IPS-15b (cell line): ENCODE results near the gene TPSG1.
"Not testable (repeated sequence)": the region's sequence is repeated elsewhere in the genome, so short reads cannot be mapped to it uniquely, and the experiment has no call there.

ENCODE experiments used
- H3K27me3 ChIP-seq: one replicate; pipeline ENCODE4 v1.6.1; 2013; ENCODE audit warnings: low read length; ENCODE audit not compliant: control insufficient read depth, insufficient read depth
- H3K36me3 ChIP-seq: one replicate; pipeline ENCODE4 v1.6.1; 2013; ENCODE audit warnings: low read length; ENCODE audit not compliant: control insufficient read depth, insufficient read depth
- H3K4me1 ChIP-seq: one replicate; pipeline ENCODE4 v1.6.1; 2013; ENCODE audit warnings: mild to moderate bottlenecking, low read length; ENCODE audit not compliant: control insufficient read depth, insufficient read depth
- H3K4me3 ChIP-seq: one replicate; pipeline ENCODE4 v1.5.1; 2013; ENCODE audit warnings: low read depth, low read length
- H3K9ac ChIP-seq: one replicate; pipeline ENCODE4 v1.6.1; 2013; ENCODE audit warnings: low read depth, mild to moderate bottlenecking, low read length
- H3K9me3 ChIP-seq: one replicate; pipeline ENCODE4 v1.6.1; 2013; ENCODE audit warnings: mild to moderate bottlenecking, low read length; ENCODE audit not compliant: control insufficient read depth, insufficient read depth

Gene TPSG1

GRCh38 chr16:1196494-1196893 is 28.6 kb downstream of the TPSG1 start:
- Histone ChIP-seq H3K9ac (no peak overlapping the region), H3K4me1 (no peaks in the 10 kb centered on the region), H3K36me3 (peaks cover 14% of the 10 kb centered on the region), H3K9me3 (no peaks in the 10 kb centered on the region), H3K4me3 (no peak overlapping the region), H3K27me3 (no peaks in the 10 kb centered on the region)

- H3K9ac ChIP-seq: no peak overlapping the region
- no peaks in the 10 kb centered on the region for H3K9me3 ChIP-seq
- H3K4me3 ChIP-seq: no peak overlapping the region
- H3K4me1 ChIP-seq: no peaks in the 10 kb centered on the region
- H3K27me3 ChIP-seq: no peaks in the 10 kb centered on the region
- H3K36me3 ChIP-seq: peaks cover 8% of the 10 kb centered on the region
These were observed 29.7 kb downstream of the TPSG1 start for GRCh38 chr16:1195393-1195666.

GRCh38 chr16:1194665-1195392 is 30.2 kb downstream of the TPSG1 start:
- H3K9ac ChIP-seq: no peak overlapping the region
- H3K4me1 ChIP-seq: no peaks in the 10 kb centered on the region
- no peaks in the 10 kb centered on the region for H3K27me3 ChIP-seq
- H3K4me3 ChIP-seq: no peak overlapping the region
- H3K36me3 ChIP-seq: peaks cover 3% of the 10 kb centered on the region
- no peaks in the 10 kb centered on the region for H3K9me3 ChIP-seq

- Histone ChIP-seq H3K27me3 (no peaks in the 10 kb centered on the region), H3K9me3 (no peaks in the 10 kb centered on the region), H3K9ac (no peak overlapping the region), H3K4me3 (no peak overlapping the region), H3K4me1 (no peaks in the 10 kb centered on the region), H3K36me3 (peaks cover 3% of the 10 kb centered on the region)
These were observed 31.1 kb downstream of the TPSG1 start for GRCh38 chr16:1193825-1194581.

- Histone ChIP-seq H3K9me3 (no peaks in the 10 kb centered on the region), H3K9ac (no peak overlapping the region), H3K27me3 (no peaks in the 10 kb centered on the region), H3K4me1 (no peaks in the 10 kb centered on the region), H3K36me3 (peaks cover 3% of the 10 kb centered on the region), H3K4me3 (no peak overlapping the region)
These were observed 31.8 kb downstream of the TPSG1 start for GRCh38 chr16:1193143-1193824.

- peaks cover 3% of the 10 kb centered on the region for H3K36me3 ChIP-seq
- no peaks in the 10 kb centered on the region for H3K27me3 ChIP-seq
These were observed 32.5 kb downstream of the TPSG1 start for GRCh38 chr16:1192384-1193073.

GRCh38 chr16:1190789-1191188 is 34.3 kb downstream of the TPSG1 start:
- not testable (repeated sequence) for H3K4me1 ChIP-seq, H3K9ac ChIP-seq, H3K27me3 ChIP-seq

More at GRCh38 chr16:1192384-1193073, 32.5 kb downstream of the TPSG1 start:
- H3K9ac ChIP-seq: no peak overlapping the region
- H3K4me1 ChIP-seq: no peaks in the 10 kb centered on the region
- H3K4me3 ChIP-seq: no peak overlapping the region
- no peaks in the 10 kb centered on the region for H3K9me3 ChIP-seq

GRCh38 chr16:1189455-1189854 is 35.6 kb downstream of the TPSG1 start:
- no peak overlapping the region for H3K9ac ChIP-seq
- no peaks in the 10 kb centered on the region for H3K27me3 ChIP-seq
- H3K4me1 ChIP-seq: no peaks in the 10 kb centered on the region
- no peak overlapping the region for H3K4me3 ChIP-seq
- no peaks in the 10 kb centered on the region for H3K9me3 ChIP-seq
- peaks cover 9% of the 10 kb centered on the region for H3K36me3 ChIP-seq

More at GRCh38 chr16:1190789-1191188, 34.3 kb downstream of the TPSG1 start:
- not testable (repeated sequence) for H3K36me3 ChIP-seq, H3K4me3 ChIP-seq, H3K9me3 ChIP-seq

GRCh38 chr16:1188432-1189189 is 36.5 kb downstream of the TPSG1 start:
- peaks cover 9% of the 10 kb centered on the region for H3K36me3 ChIP-seq
- H3K27me3 ChIP-seq: no peaks in the 10 kb centered on the region
- H3K4me3 ChIP-seq: no peak overlapping the region
- H3K9me3 ChIP-seq: no peaks in the 10 kb centered on the region
- H3K4me1 ChIP-seq: no peaks in the 10 kb centered on the region
- H3K9ac ChIP-seq: no peak overlapping the region

GRCh38 chr16:1185460-1186207 is 39.4 kb downstream of the TPSG1 start:
- H3K4me1 ChIP-seq, H3K9me3 ChIP-seq, H3K9ac ChIP-seq, H3K27me3 ChIP-seq, H3K36me3 ChIP-seq, H3K4me3 ChIP-seq: not testable (repeated sequence)
